ENCODE data around the gene RSPH1. TPM values are rescaled to one million over a fixed set of nuclear protein-coding genes. Genes with fewer than 3 reads are reported as not detected.

RSPH1 gene
- polyA plus RNA-seq, 3 donors, result 11.0 to 15.9 (median 13.7) TPM

DNA sequence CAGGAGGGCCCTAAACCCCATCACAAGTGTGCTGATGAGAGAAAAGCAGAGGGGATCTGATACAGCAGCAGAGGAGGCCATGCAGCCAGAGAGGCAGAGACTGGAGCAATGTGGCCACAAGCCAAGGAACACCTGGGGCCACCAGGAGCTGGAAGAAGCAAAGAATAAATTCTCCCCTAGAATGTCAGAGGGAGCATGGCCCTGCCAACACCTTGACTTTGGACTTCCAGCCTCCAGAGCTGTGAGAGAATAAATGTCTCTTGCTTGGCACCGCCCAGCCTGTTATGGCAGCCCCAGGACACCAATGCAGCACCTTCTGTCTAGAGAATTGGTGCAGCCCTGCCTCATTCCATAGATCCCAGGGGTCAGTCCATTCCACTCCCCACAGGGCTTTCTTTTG lies 67.0 kb downstream of the RSPH1 start:
- DNase-seq, result no peak

DNA sequence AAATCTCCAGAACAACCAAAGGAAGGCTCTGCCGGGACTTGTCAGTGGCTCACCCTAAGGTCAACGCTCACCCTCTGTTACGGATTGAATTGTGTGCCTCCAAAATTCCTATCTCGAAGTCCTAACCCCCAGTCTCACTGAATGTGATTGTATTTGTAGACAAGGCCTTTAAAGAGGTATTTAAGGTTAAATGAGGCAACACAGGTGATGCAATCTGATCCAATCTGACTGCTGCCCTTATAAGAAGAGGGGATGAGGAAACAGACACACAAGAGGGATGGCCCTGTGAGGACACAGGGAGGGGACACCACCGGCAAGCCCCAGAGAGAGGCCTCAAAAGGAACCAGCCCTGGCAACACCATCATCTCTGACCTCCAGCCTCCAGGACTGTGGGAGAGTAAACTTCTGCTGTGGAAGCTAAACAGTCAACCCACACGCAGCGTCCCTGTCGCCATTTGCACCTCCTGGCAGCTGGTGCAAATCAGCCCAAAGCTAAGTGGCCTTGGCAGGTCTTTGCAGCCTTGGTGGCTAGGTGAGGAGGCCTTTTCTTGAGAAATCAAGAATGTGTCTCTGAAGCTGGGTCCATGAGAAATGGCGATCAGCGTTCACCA lies 68.1 kb downstream of the RSPH1 start:
- DNase-seq, result no peak

DNA sequence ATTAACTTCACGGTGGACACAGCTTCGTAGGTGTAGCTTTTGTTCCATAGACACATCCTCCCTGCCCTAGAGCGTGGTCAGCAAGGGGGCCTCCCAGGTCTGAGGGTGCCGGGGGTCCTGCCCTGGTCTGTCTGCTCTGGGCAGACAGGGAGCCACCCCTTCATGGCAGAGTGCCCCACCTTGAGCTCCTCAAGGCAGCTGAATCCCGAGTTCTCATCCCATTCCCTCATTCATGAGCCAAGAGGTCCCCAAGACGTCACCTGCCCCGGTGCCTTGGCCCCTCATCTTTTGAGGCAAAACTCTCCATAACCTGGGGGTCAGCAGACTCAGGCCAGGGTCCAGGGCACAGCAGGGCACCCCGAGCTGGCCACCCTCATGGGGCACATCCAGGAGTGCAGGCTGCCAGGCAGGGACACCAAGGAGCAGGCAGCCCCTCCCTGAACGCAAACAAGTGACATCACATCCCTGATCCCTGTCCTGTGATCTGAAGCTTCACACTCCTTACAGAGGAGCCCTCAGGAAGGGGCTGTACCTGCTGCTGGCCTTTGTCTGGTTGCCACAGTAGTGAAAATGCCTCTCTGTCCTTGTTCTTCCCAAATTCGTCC lies 69.0 kb downstream of the RSPH1 start:
- no peak for DNase-seq

DNA sequence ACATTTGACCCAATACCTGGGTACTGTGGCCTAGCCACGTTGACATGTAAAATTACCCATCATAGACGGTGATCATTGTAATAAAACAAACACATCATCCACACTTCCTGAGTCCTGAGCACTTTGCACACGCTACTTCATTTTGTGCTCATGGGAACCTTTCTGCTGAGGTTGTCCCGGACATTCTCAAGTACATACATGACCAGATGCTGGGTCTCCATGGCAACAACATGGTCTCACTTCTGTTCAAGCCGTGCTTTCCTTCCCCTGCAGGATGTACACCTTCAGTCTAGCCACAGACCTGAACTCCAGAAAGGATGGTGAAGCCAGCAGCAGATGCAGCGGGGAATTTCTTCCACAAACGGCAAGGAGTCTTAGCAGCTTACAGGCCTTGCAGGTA lies 69.6 kb downstream of the RSPH1 start:
- no peak for DNase-seq

DNA sequence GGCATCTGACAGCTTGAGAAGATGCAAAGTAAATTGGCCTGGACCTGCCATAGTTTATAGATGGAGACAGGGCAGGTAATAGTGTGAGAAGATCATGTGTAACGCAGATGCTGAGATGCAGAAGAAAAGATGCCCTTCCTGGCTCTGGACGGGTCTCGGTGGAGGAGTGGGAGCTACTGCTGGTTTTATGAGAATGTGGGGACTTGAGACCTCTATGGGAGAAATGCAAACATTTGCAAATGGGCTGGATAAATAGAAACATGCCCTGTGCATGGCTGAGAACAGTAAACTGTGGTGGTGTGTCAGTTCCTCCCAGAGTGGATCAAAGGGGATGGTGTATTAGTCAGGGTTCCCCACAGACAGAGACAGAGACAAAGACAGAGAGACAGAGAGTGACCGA lies 70.4 kb downstream of the RSPH1 start:
- no peak for DNase-seq

DNA sequence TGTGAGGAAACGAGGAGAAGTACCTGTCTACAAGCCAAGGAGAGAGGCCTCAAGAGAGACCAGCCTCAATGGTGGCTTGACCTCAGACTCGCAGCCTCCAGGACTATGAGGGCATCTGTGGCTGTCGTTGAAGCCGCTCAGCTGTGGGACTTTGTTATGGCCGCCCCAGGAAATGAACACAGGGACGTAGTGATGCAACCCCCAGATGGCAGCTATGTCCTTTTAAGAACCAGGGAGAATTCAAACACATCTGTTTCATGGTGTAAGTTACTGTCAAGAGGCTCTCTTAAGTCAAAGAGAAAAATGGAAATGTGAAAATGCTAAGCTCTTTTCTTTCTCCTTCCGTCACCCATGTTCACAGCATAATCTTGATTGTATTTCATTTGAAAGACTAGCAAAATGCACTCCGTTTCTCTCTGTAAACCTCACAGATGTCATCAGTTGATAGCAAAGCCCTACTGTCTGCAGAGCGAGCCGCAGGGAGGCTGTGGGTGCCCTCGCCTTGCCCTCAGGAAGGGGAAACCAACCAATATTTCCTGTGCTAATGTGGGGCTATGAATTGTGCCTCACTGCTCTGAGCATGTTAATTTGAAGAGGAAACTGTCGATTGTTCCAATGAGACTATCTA lies 71.0 kb downstream of the RSPH1 start:
- DNase-seq, result no peak

DNA sequence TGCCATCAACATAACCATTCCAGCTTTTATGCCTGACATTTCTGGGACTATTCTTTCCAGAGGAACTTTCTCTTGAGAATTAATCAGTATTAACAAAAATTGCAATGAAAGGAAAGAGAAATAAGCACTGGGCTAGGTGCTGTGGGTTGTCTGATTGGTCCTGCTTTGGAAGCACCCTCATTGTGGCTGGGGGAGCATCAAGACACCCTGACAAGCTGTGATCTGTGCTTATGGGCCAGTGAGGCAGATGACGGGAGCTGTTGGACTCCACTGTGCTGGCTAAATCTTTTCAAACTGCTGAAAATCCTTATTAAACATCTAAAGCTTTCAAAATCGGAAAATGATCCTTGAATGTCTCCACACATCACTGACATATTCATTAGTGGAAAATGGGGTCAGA lies 72.3 kb downstream of the RSPH1 start:
- no peak for DNase-seq

DNA sequence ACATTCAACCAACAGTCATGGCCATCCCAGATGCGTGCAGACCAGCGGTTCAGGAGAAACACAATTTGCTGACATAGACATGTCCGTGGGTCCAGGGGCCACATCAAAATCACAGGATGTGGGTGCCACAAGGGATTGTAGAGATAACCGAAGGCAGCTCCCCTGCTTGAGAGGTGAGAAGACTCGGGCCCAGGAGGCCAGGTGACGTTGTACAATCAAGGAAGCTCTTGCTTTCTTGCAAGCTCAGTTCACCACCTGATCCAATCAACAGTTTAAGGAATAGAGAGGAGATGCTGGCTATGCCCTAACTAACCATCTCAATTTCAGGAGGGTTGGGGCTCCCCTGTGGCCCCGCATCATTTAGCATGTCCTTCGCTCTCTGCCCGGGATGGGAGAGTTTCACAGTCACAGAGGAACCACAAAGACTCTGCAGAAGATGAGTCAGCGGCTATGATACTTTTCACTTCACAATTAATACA lies 72.8 kb downstream of the RSPH1 start:
- no peak for DNase-seq

Other genes with a start within 250 kb of the RSPH1 start
- 1 to 10 TPM; 2.9 to 6.7 (median 4.0) TPM for gene TFF3, start 180.8 kb downstream of the RSPH1 start, polyA plus RNA-seq (ENCODE audit: insufficient read length in 3 of 3)
- gene TFF2, start 145.2 kb downstream of the RSPH1 start, polyA plus RNA-seq (ENCODE audit: insufficient read length in 3 of 3), result under 1 TPM in 1 of 3 donors, not detected in 2; 0.13 TPM
- gene TFF1, start 129.7 kb downstream of the RSPH1 start, polyA plus RNA-seq (ENCODE audit: insufficient read length in 3 of 3), result under 1 TPM in 1 of 3 donors, not detected in 2; 0.65 TPM
- gene TMPRSS3, start 100.2 kb downstream of the RSPH1 start, polyA plus RNA-seq (ENCODE audit: insufficient read length in 3 of 3), result 1 to 10 TPM; 1.3 to 3.4 (median 2.2) TPM
- gene UBASH3A, start 92.3 kb downstream of the RSPH1 start, polyA plus RNA-seq (ENCODE audit: insufficient read length in 3 of 3), result under 1 TPM in 1 of 3 donors, not detected in 2; 0.10 TPM
- gene SLC37A1, start 17.6 kb upstream of the RSPH1 start, polyA plus RNA-seq (ENCODE audit: insufficient read length in 3 of 3), result 10 to 100 TPM in 1 of 3 donors, 1 to 10 TPM in 2; 7.7 to 11.6 (median 7.9) TPM
- 10 to 100 TPM; 37.3 to 45.5 (median 44.0) TPM for gene PDE9A, start 157.4 kb upstream of the RSPH1 start, polyA plus RNA-seq (ENCODE audit: insufficient read length in 3 of 3)

Data from renal pelvis (tissue), 4 donors.